ENCODE data around the gene NEUROD2.

Gene NEUROD2

GRCh38 chr17:39611401-39612112, 3.8 kb upstream of the NEUROD2 start:
- Histone ChIP-seq H3K9me3 (no peaks in the 10 kb centered on the region), H3K4me3 (ENCODE audit: low read depth in 1 of 2, low read length in 1 of 2) (no peak overlapping the region), H3K4me1 (ENCODE audit: control insufficient read depth in 1 of 2, insufficient read depth in 1 of 2, low read depth in 1 of 2, low read length in 1 of 2) (no peaks in the 10 kb centered on the region), H3K27ac (no peak overlapping the region), H3K36me3 (no peaks in the 10 kb centered on the region), H3K27me3 (peaks cover 100% of the 10 kb centered on the region)
- TF ChIP-seq, protein P1, sequence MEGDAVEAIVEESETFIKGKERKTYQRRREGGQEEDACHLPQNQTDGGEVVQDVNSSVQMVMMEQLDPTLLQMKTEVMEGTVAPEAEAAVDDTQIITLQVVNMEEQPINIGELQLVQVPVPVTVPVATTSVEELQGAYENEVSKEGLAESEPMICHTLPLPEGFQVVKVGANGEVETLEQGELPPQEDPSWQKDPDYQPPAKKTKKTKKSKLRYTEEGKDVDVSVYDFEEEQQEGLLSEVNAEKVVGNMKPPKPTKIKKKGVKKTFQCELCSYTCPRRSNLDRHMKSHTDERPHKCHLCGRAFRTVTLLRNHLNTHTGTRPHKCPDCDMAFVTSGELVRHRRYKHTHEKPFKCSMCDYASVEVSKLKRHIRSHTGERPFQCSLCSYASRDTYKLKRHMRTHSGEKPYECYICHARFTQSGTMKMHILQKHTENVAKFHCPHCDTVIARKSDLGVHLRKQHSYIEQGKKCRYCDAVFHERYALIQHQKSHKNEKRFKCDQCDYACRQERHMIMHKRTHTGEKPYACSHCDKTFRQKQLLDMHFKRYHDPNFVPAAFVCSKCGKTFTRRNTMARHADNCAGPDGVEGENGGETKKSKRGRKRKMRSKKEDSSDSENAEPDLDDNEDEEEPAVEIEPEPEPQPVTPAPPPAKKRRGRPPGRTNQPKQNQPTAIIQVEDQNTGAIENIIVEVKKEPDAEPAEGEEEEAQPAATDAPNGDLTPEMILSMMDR (IDR thresholded peaks at IDR 0.05) = no peak

- Histone ChIP-seq H3K4me3 (ENCODE audit: low read depth in 1 of 2, low read length in 1 of 2) (no peak overlapping the region), H3K36me3 (no peaks in the 10 kb centered on the region), H3K4me1 (ENCODE audit: control insufficient read depth in 1 of 2, insufficient read depth in 1 of 2, low read depth in 1 of 2, low read length in 1 of 2) (no peaks in the 10 kb centered on the region), H3K27me3 (peaks cover 100% of the 10 kb centered on the region), H3K9me3 (no peaks in the 10 kb centered on the region), H3K27ac (no peak overlapping the region)
- TF ChIP-seq, protein P1 (IDR thresholded peaks at IDR 0.05) = no peak
These were observed 1.8 kb upstream of the NEUROD2 start for GRCh38 chr17:39609416-39610025.

DNA sequence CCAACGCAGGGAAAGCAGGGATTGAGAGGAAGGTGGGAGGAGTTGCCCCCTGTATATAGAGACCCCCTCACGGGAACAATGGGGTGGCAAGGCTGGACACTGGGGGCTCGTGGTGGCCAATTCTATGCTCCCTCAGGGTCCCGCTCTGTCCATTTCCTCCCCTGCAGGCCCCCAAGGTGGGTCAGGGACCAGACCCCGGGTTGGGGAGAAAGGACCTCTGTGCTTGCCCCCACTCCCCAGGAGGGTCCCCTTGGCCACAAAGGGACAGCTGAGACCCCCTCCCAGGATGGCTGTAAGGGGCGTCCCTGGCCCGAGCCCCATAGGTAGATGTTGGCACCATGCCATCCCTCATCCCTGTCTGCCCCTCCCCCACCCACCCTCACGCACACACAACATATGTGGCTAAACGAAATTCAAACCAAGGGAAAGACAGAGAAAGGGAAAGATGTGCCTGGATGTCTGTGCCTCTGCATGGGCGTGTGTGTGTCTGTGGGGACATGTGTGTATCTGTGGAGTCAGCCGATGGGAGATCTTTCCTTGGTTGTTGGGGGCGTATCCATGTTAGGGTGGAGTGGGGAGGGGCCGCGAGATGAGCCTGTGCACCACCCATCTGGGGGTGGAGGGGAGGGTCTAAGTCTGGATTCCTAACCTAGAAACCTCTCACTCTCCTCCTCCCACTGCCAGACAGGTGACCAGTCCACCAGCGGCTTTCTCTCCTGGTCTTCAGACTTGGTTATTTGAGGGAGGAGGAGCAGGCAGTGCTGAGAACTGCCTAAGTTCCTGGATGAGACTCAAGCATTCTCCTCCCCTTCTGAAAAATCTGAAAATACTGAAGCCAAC, 642 bp upstream of the NEUROD2 start:
- Histone ChIP-seq H3K27ac (no peak overlapping the region), H3K9me3 (no peaks in the 10 kb centered on the region), H3K4me1 (ENCODE audit: control insufficient read depth in 1 of 2, insufficient read depth in 1 of 2, low read depth in 1 of 2, low read length in 1 of 2) (peaks cover 0 to 4% of the 10 kb centered on the region in 2 experiments), H3K4me3 (ENCODE audit: low read depth in 1 of 2, low read length in 1 of 2) (no peak overlapping the region), H3K27me3 (peaks cover 100% of the 10 kb centered on the region), H3K36me3 (no peaks in the 10 kb centered on the region)
- TF ChIP-seq, protein P1 (IDR thresholded peaks at IDR 0.05) = no peak

DNA sequence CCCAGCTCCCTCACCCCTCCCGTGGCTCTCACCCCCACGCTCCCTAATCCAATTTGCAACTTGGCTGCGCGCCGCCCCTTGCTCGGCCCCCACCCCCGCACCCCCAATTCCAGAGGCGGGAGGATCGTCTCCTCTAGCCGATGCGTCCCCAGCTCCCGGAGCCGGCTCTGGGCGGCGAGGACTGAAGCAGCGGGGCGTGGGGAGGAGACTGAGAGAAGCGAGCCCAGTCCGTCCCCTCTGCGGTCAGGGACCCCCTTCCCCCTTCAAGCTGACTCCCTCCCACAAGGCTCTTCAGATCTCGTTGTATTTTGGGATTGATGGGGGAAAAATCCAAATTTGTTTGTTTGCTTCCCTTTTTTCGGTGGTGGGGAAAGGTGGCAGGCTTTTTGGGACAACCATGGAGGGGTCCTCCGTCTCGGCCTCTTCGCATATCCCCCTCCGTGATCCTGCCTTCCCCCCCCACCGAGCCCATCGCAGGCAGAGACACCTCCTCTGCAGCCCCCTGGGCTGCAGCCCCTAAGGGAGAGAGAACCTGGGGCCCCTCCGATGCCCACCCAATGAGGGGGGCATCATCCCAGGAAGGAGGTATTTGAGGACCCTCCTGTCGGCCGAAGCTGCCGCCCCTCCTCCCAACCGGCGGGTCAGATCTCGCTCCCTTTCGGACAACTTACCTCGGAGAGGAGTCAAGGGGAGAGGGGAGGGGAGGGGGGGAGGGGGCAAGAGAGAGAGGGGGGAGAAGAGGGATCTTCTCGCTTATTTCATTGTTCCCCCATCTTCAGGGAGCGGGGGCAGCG, 466 bp downstream of the NEUROD2 start:
- no peaks in the 10 kb centered on the region for H3K9me3 ChIP-seq
- peaks cover 0 to 4% of the 10 kb centered on the region in 2 experiments for H3K4me1 ChIP-seq (ENCODE audit: control insufficient read depth in 1 of 2, insufficient read depth in 1 of 2, low read depth in 1 of 2, low read length in 1 of 2)
- H3K27ac ChIP-seq = no peak overlapping the region
- peaks cover 100% of the 10 kb centered on the region for H3K27me3 ChIP-seq
- no peaks in the 10 kb centered on the region for H3K36me3 ChIP-seq
- TF ChIP-seq, protein P1 (IDR thresholded peaks at IDR 0.05) = no peak
- no peak overlapping the region for H3K4me3 ChIP-seq (ENCODE audit: low read depth in 1 of 2, low read length in 1 of 2)

- H3K9me3 ChIP-seq = no peaks in the 10 kb centered on the region
- peaks cover 0 to 4% of the 10 kb centered on the region in 2 experiments for H3K4me1 ChIP-seq (ENCODE audit: control insufficient read depth in 1 of 2, insufficient read depth in 1 of 2, low read depth in 1 of 2, low read length in 1 of 2)
- H3K27me3 ChIP-seq = peaks cover 100% of the 10 kb centered on the region
- no peak overlapping the region for H3K4me3 ChIP-seq (ENCODE audit: low read depth in 1 of 2, low read length in 1 of 2)
- no peaks in the 10 kb centered on the region for H3K36me3 ChIP-seq
- no peak overlapping the region for H3K27ac ChIP-seq
- TF ChIP-seq, protein P1 (IDR thresholded peaks at IDR 0.05) = no peak
These were observed 1.2 kb downstream of the NEUROD2 start for GRCh38 chr17:39606434-39607056.

Data from neutrophil (primary cell).